GM19452 (cell line): ENCODE measurements around the gene ELK4.

Experiments
- ATAC-seq: cut with Tn5 transposase; IDR thresholded peaks from one replicate; pipeline ENCODE4 v1.9.1; 2021; ENCODE audit not compliant: unreplicated experiment

The ELK4 gene

GRCh38 chr1:205596876-205597275, 34.9 kb downstream of the ELK4 start:
- ATAC-seq: no peak

- ATAC-seq: no peak
These were observed 36.0 kb downstream of the ELK4 start for GRCh38 chr1:205595861-205596260.

GRCh38 chr1:205595435-205595834, 36.4 kb downstream of the ELK4 start:
- ATAC-seq: peak; percentile 44

GRCh38 chr1:205594846-205595245, 37.0 kb downstream of the ELK4 start:
- no peak for ATAC-seq

GRCh38 chr1:205593967-205594366, 37.8 kb downstream of the ELK4 start:
- no peak for ATAC-seq

- no peak for ATAC-seq
These were observed 38.3 kb downstream of the ELK4 start for GRCh38 chr1:205593532-205593931.

- no peak for ATAC-seq
These were observed 39.3 kb downstream of the ELK4 start for GRCh38 chr1:205592443-205593003.

- peak; percentile 67 for ATAC-seq
These were observed 40.1 kb downstream of the ELK4 start for GRCh38 chr1:205591522-205592351.

GRCh38 chr1:205590777-205591513, 40.9 kb downstream of the ELK4 start:
- no peak for ATAC-seq

GRCh38 chr1:205590457-205590768, 41.4 kb downstream of the ELK4 start:
- no peak for ATAC-seq

- no peak for ATAC-seq
These were observed 42.0 kb downstream of the ELK4 start for GRCh38 chr1:205589618-205590456.

- ATAC-seq: no peak
These were observed 42.8 kb downstream of the ELK4 start for GRCh38 chr1:205589046-205589445.

GRCh38 chr1:205588636-205589035, 43.2 kb downstream of the ELK4 start:
- no peak for ATAC-seq

GRCh38 chr1:205587581-205587980, 44.2 kb downstream of the ELK4 start:
- no peak for ATAC-seq

- no peak for ATAC-seq
These were observed 45.7 kb downstream of the ELK4 start for GRCh38 chr1:205585835-205586785.

- no peak for ATAC-seq
These were observed 46.5 kb downstream of the ELK4 start for GRCh38 chr1:205585169-205585834.

GRCh38 chr1:205584732-205585131, 47.1 kb downstream of the ELK4 start:
- no peak for ATAC-seq

GRCh38 chr1:205583461-205584130, 48.2 kb downstream of the ELK4 start:
- ATAC-seq: no peak
